Measurements from ENCODE around the gene PTOV1. TPM values are rescaled to one million over a fixed set of nuclear protein-coding genes. Genes with fewer than 3 reads are reported as not detected.
"Not testable (repeated sequence)": the region's sequence is repeated elsewhere in the genome, so short reads cannot be mapped to it uniquely, and the experiment has no call there.

The PTOV1 gene
- total RNA-seq, 1 donor from 2014 or later = 466 TPM

GRCh38 chr19:49814010-49814409, 36.9 kb upstream of the PTOV1 start:
- Mint-ChIP-seq H3K4me1 (peaks cover 45% of the 10 kb centered on the region), H3K27ac (ENCODE audit: unreplicated experiment) (peak overlapping the region; percentile 88), H3K9me3 (no peaks in the 10 kb centered on the region), H3K36me3 (ENCODE audit: low read depth) (no peaks in the 10 kb centered on the region), H3K4me3 (peak overlapping the region; percentile 20), H3K27me3 (ENCODE audit: low read depth) (no peaks in the 10 kb centered on the region)
- DNase-seq (ENCODE audit: low read depth, low spot score) = no peak
- no peak for TF ChIP-seq CTCF (conservative IDR thresholded peaks at IDR 0.05)

GRCh38 chr19:49816590-49816989, 34.4 kb upstream of the PTOV1 start:
- Mint-ChIP-seq H3K4me1 (peaks cover 52% of the 10 kb centered on the region), H3K27me3 (ENCODE audit: low read depth) (no peaks in the 10 kb centered on the region), H3K27ac (ENCODE audit: unreplicated experiment) (no peak overlapping the region), H3K9me3 (no peaks in the 10 kb centered on the region), H3K4me3 (peak overlapping the region; percentile 65), H3K36me3 (ENCODE audit: low read depth) (no peaks in the 10 kb centered on the region)
- TF ChIP-seq CTCF (conservative IDR thresholded peaks at IDR 0.05) = no peak
- no peak for DNase-seq (ENCODE audit: low read depth, low spot score)

- peak; percentile 82 for DNase-seq (ENCODE audit: low read depth, low spot score)
- H3K27ac Mint-ChIP-seq (ENCODE audit: unreplicated experiment) = peak within 1 kb of the TSS; percentile 99
- TF ChIP-seq CTCF (conservative IDR thresholded peaks at IDR 0.05) = peak; percentile 52
- no peaks in the 10 kb centered on the region for H3K9me3 Mint-ChIP-seq
- H3K27me3 Mint-ChIP-seq (ENCODE audit: low read depth) = no peaks in the 10 kb centered on the region
- peaks cover 1% of the 10 kb centered on the region for H3K36me3 Mint-ChIP-seq (ENCODE audit: low read depth)
- H3K4me1 Mint-ChIP-seq = peaks cover 40% of the 10 kb centered on the region
- H3K4me3 Mint-ChIP-seq = peak within 1 kb of the TSS; percentile 100
Observed at GRCh38 chr19:49817964-49818648, 32.9 kb upstream of the PTOV1 start, which contains the start of gene MED25. MED25 (plus strand) TSS chr19:49818289; CDS start chr19:49818342, 53 bp downstream.

GRCh38 chr19:49818649-49819370, 32.1 kb upstream of the PTOV1 start:
- no peak for DNase-seq (ENCODE audit: low read depth, low spot score)
- peak overlapping the region; percentile 99 for H3K27ac Mint-ChIP-seq (ENCODE audit: unreplicated experiment)

GRCh38 chr19:49819452-49820115, 31.4 kb upstream of the PTOV1 start:
- Mint-ChIP-seq H3K4me1 (peaks cover 29% of the 10 kb centered on the region), H3K27ac (ENCODE audit: unreplicated experiment) (peak overlapping the region; percentile 79), H3K4me3 (peak overlapping the region; percentile 100)
- H3K9me3 Mint-ChIP-seq; H3K27me3 Mint-ChIP-seq (ENCODE audit: low read depth); DNase-seq (ENCODE audit: low read depth, low spot score); H3K36me3 Mint-ChIP-seq (ENCODE audit: low read depth): not testable (repeated sequence)

More at GRCh38 chr19:49818649-49819370, 32.1 kb upstream of the PTOV1 start:
- Mint-ChIP-seq H3K27me3 (ENCODE audit: low read depth) (no peaks in the 10 kb centered on the region), H3K4me1 (peaks cover 34% of the 10 kb centered on the region), H3K4me3 (peak overlapping the region; percentile 100), H3K36me3 (ENCODE audit: low read depth) (peaks cover 5% of the 10 kb centered on the region), H3K9me3 (no peaks in the 10 kb centered on the region)
- no peak for TF ChIP-seq CTCF (conservative IDR thresholded peaks at IDR 0.05)
